Brain microvascular endothelial cell (primary cell): ENCODE data around the gene IDH1.

Source experiments
- DNase-seq: peaks from one replicate; pipeline ENCODE4 v3.0.0-alpha.2; 2020
- H3K27ac ChIP-seq: fragments of 250-450 bp; sonication (Bioruptor Pico); 2 replicates; pipeline ENCODE4 v1.5.1; 2020; ENCODE audit warnings: mild to moderate bottlenecking, moderate library complexity
- H3K27me3 ChIP-seq: fragments of 250-450 bp; sonication (Bioruptor Pico); replicated peaks from 2 replicates; pipeline ENCODE4 v1.5.1; 2020; ENCODE audit warnings: mild to moderate bottlenecking
- H3K36me3 ChIP-seq: fragments of 250-450 bp; sonication (Bioruptor Pico); replicated peaks from 2 replicates; pipeline ENCODE4 v1.5.1; 2020; ENCODE audit warnings: mild to moderate bottlenecking
- H3K4me3 ChIP-seq: 2 replicates; pipeline ENCODE4 v1.5.1; 2011; ENCODE audit warnings: low read depth, mild to moderate bottlenecking, control low read depth, low read length, moderate library complexity
- CTCF ChIP-seq: IDR thresholded peaks from 2 replicates; pipeline ENCODE4 v1.5.1; 2011; ENCODE audit warnings: low read depth, mild to moderate bottlenecking, moderate library complexity, low read length, control low read depth, inconsistent platforms; ENCODE audit errors: missing control alignments
- in situ Hi-C: cut with HindIII; loops from 2 replicates; pipeline ENCODE4 v1.10.0; 2017; ENCODE audit warnings: low sequenced_read_pairs, low pct_ligation_motif_present

IDH1 gene

GRCh38 chr2:208255557-208256106 lies 761 bp upstream of the IDH1 start:
- Histone ChIP-seq H3K27me3 (no peaks in the 10 kb centered on the region), H3K27ac (peak overlapping the region; percentile 73), H3K4me3 (peak overlapping the region; percentile 96), H3K36me3 (peaks cover 5% of the 10 kb centered on the region)
- no peak for TF ChIP-seq CTCF
- no peak for DNase-seq
- in situ Hi-C loops = no loop called here

- peak overlapping the region; percentile 15 for H3K27ac ChIP-seq
- peak; percentile 64 for DNase-seq
- peak overlapping the region; percentile 96 for H3K4me3 ChIP-seq
- peaks cover 8% of the 10 kb centered on the region for H3K36me3 ChIP-seq
- H3K27me3 ChIP-seq = no peaks in the 10 kb centered on the region
- peak; percentile 93 for TF ChIP-seq CTCF
- in situ Hi-C loops = no loop called here
Observed at GRCh38 chr2:208254118-208254870, 577 bp downstream of the IDH1 start.

GRCh38 chr2:208253600-208254117 lies 1.2 kb downstream of the IDH1 start:
- peak overlapping the region; percentile 15 for H3K27ac ChIP-seq
- TF ChIP-seq CTCF = no peak
- peak overlapping the region; percentile 96 for H3K4me3 ChIP-seq
- H3K36me3 ChIP-seq = peaks cover 11% of the 10 kb centered on the region
- in situ Hi-C loops = no loop called here
- DNase-seq = no peak
- H3K27me3 ChIP-seq = no peaks in the 10 kb centered on the region

- TF ChIP-seq CTCF = no peak
- peaks cover 17% of the 10 kb centered on the region for H3K36me3 ChIP-seq
- in situ Hi-C loops = no loop called here
- H3K27me3 ChIP-seq = no peaks in the 10 kb centered on the region
- peak overlapping the region; percentile 27 for H3K27ac ChIP-seq
- no peak for DNase-seq
- peak overlapping the region; percentile 96 for H3K4me3 ChIP-seq
Observed at GRCh38 chr2:208252716-208253492, 2.0 kb downstream of the IDH1 start.

GRCh38 chr2:208251098-208251497 lies 3.8 kb downstream of the IDH1 start:
- no peak overlapping the region for H3K4me3 ChIP-seq
- no peak for DNase-seq
- no peak overlapping the region for H3K27ac ChIP-seq
- H3K27me3 ChIP-seq = no peaks in the 10 kb centered on the region
- TF ChIP-seq CTCF = no peak
- in situ Hi-C loops = no loop called here
- H3K36me3 ChIP-seq = peaks cover 26% of the 10 kb centered on the region
